CD4-positive, alpha-beta T cell treated with Interleukin-1 beta for 1 hour (primary cell): ENCODE results near the gene SRPK3.
"Not testable (repeated sequence)": the region's sequence is repeated elsewhere in the genome, so short reads cannot be mapped to it uniquely, and the experiment has no call there.

ENCODE experiments used
- DNase-seq, 2 donors: peaks; one replicate each; pipeline ENCODE4 v3.0.0-alpha.2; 2020 to 2022

Gene SRPK3

GRCh38 chrX:153814591-153815315 is 33.9 kb downstream of the SRPK3 start:
- no peak for DNase-seq

- DNase-seq: peak; percentile 40 to 48
Observed at GRCh38 chrX:153816831-153817690, 36.2 kb downstream of the SRPK3 start.

GRCh38 chrX:153818064-153818463 is 37.2 kb downstream of the SRPK3 start:
- not testable (repeated sequence) for DNase-seq

- peak; percentile 55 to 59 for DNase-seq
Observed at GRCh38 chrX:153818571-153819383, 37.9 kb downstream of the SRPK3 start.

- DNase-seq: no peak
Observed at GRCh38 chrX:153819384-153820040, 38.7 kb downstream of the SRPK3 start.

GRCh38 chrX:153820601-153821000 is 39.8 kb downstream of the SRPK3 start:
- DNase-seq: no peak

GRCh38 chrX:153821066-153821465 is 40.2 kb downstream of the SRPK3 start:
- DNase-seq: no peak

GRCh38 chrX:153824348-153824747 is 43.5 kb downstream of the SRPK3 start:
- no peak for DNase-seq

GRCh38 chrX:153825042-153825441 is 44.2 kb downstream of the SRPK3 start:
- no peak for DNase-seq

- no peak for DNase-seq
Observed at GRCh38 chrX:153827016-153827415, 46.2 kb downstream of the SRPK3 start.

GRCh38 chrX:153827903-153828302 is 47.1 kb downstream of the SRPK3 start:
- DNase-seq: no peak

GRCh38 chrX:153828308-153828707 is 47.5 kb downstream of the SRPK3 start:
- no peak for DNase-seq

- no peak for DNase-seq
Observed at GRCh38 chrX:153828723-153829548, 48.1 kb downstream of the SRPK3 start.

GRCh38 chrX:153829549-153829798 is 48.6 kb downstream of the SRPK3 start:
- DNase-seq: no peak

- DNase-seq: peak in 1 of 2 donors; percentile 20
Observed at GRCh38 chrX:153829799-153830639, 49.2 kb downstream of the SRPK3 start, which contains the start of gene PDZD4. PDZD4 (minus strand) TSS chrX:153830544; CDS start chrX:153830298, 246 bp downstream.

- no peak for DNase-seq
Observed at GRCh38 chrX:153830640-153831428, 50.0 kb downstream of the SRPK3 start.

- no peak for DNase-seq
Observed at GRCh38 chrX:153831429-153832150, 50.7 kb downstream of the SRPK3 start.

- DNase-seq: no peak
Observed at GRCh38 chrX:153832728-153833127, 51.9 kb downstream of the SRPK3 start.
